GM21528 (cell line): ENCODE measurements around the gene KDM2A.
"Not testable (repeated sequence)": the region's sequence is repeated elsewhere in the genome, so short reads cannot be mapped to it uniquely, and the experiment has no call there.

ENCODE experiments used
- ATAC-seq: cut with Tn5 transposase; IDR thresholded peaks from one replicate; pipeline ENCODE4 v1.9.1; 2021; ENCODE audit warnings: mild to moderate bottlenecking, moderate library complexity; ENCODE audit not compliant: unreplicated experiment, low FRiP score

KDM2A gene

DNA sequence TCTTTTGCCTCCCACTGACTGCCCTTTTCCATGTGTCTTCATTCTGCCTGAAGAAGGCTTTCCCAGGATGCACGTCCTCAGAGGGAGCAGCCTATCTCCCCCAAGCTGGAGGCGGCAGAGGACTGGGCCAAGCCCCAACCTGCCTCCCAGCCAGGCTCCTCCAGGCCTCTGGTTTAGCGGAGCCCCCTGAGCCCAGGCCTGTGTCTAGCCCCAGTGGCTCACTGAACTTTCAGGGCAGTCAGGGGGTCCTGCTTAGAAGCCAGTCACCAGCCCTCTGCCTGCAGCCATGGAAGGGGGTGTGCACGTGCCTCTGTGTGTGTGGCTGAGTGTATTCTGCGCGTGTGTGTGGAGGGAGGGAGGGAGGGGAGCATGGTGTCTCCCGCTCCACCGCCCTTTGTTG is 136.8 kb downstream of the KDM2A start:
- no peak for ATAC-seq

DNA sequence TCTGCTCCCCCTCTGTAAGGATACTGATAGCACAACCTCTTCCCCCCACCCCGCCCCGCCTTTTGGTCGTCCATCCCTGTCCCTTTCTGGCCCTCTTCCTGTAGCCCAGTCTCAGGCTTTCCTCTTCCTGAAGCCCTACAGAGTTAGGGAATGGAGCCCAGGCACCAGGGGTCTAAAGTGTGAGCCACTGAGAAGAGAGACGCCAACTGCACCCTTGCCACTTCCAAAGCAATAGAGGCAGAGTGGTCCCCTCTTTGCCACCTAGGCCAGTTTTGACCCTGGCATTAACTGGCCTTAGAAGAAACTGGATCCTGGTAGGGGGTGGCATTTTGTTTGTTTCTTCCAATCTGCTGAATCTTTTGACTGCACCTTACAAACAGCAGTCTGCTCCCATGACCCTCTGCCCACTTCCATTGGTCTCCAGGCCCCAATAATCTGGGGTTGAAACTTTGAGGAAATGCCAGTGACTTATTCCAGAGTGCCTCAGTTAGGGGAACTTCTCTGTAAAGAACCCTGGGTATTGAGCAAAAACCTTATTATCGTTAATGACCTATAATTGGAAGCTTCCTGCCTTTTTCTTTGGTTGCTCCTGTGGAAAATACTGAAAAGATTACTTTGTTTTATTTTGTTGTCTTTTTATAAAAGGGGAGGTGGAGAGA is 137.5 kb downstream of the KDM2A start:
- no peak for ATAC-seq

DNA sequence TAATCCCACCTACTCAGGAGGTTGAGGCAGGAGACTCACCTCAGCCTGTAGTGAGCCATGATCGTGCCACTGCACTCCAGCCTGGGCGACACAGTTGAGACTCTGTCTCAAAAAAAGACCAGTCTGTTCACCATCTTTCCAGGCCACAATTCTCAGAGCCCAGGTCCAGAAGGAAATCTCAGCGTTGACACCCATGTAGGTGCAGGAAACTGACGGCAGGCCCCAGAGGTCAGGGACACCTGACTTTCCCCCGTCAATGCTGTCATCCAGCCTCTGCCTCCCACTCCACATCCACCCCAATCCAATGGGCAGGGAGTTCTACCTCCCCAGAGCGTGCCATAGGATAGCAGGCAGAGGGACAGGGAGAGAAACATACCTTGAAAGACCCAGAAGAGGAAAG is 141.3 kb downstream of the KDM2A start:
- no peak for ATAC-seq

DNA sequence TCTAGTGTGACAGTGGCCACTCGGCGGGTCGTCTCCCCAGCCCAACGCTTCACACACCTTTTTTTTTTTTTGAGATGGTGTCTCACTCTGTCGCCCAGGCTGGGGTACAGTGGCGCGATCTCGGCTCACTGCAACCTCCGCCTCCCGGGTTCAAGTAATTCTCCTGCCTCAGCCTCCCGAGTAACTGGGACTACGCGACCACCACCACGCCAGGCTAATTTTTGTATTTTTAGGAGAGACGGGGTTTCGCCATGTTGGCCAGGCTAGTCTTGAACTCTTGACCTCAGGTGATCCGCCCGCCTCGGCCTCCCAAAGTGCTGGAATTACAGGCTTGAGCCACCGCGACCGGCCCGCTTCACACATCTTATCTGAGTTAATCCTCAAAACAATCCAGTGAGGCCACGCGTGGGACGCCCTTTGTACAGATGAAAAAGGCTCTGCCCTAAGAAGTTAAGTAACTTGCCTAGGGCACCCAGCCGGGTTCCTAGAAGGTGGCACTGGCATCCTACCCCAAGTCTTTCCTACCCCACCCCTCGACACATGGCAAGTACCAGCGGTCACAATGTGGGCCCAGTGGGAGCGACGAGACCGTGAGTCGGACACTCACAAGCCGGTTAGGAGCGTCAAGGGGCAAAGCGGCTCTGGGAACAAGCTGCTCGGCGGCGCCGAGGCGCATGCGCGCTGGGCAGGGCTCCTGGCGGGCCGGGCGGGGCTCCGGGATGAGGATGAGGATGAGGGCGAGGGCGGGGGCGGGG is 142.0 kb downstream of the KDM2A start:
- ATAC-seq = not testable (repeated sequence)

DNA sequence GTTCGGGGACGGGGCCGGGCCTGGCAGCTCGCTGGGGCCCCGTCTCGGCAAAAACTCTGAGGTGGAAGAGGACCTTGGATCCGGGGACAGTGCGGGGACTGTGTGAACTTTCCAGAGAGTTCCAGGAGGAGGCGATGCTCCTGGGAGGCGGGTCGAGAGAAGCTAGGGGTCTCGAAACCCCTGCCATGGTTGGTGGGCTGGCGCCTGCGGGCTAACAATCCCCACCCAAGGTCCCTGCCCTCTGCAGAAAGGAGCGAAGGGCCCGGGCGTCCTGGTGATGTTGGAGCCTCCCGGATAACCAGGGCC is 142.5 kb downstream of the KDM2A start:
- ATAC-seq = no peak

DNA sequence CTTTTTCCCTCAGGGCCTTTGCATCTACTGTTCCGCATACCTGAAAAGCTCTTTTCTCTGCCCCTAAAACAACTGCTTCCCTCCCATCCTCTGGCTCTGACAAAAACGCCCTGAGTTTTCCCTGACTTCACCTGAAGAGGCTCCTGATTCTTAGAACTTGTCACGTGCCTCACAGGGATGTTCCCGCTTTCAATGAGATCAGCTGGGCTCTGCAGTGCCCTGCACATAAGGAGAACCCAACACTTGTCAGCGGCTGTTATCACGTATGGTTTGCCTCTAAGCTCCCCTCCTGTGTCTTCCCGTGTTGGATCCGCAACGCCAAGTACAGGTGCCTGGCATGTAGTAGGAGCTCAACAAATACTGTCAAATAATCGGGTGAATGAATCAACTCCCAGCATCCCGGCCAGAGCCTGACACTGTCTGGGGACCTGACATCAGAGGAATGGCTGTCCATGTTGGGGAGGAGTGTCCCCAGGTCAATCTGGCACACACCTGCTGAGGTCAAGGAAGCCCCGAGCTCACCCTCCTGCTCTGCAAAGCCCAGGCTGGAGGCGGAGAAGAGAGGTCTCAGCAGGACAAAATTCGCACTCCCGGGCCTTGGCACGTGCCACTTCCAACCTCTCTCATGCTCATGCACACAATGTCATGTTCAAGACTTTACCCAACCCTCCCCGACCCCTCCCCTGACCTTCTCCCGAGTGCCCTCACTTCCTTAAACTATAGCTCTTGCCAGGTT is 143.1 kb downstream of the KDM2A start:
- ATAC-seq = no peak

DNA sequence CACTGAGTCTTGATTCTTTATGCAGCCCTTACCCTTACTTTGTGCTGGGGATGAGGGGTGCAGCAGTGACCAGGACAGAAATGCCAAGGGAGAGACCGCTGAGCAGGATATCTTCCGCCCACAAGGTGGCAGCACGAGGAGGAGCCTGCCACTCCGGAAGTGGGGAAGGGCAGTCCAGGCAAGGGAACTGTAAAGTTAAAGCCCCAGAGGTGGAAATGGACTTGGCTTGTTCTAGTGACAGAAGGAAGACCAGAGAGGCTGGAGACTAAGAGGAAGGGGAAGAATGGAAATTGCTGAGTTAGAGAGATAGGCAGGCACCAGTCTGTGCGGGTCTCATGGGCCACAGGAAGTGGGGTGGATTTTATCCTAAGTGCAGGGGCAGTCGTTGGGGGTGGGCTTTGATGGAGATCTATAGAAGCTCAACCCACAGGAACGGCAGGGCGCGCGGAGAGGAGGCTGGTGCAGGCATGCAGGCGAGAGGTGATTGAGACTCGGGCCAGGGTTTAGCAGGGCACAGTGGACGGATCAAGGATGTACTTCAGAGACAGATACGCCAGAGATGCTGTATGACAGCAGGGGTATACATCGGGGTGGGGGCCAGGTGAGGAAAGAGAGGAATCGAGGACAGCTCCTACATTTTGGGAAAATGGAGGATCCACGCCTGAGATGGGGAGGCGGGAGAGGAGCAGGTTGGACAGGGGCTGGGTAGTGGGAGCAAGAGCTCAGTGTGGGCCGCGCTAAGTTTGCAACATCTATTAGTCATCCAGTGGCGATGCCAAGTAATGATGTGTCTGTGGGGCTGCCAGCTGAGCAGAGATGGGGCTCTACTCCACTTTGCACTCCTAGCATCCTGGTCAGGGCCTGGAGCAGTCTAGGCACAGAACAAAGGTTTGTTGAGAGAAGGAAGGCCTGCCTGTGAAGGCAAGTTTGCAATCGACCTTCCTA is 143.9 kb downstream of the KDM2A start:
- no peak for ATAC-seq

DNA sequence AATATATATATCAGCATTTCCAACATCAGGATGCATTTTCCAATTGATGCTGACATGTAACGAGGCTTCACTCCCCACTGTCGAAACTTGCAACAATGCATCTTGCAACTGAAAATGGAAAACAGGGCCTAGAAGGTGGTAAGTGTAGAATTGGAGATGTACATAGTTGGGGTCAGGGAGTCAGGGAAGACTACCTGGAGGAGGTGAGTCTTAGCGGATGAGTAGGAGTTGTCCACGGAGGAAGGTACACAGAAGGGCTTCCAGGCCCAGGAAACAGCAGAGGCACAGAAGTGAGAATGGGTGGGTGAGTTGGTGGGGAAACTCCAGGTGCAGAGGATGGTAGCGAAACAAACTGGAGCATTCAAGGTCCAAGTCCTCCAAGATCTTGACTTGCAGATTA is 145.2 kb downstream of the KDM2A start:
- no peak for ATAC-seq

DNA sequence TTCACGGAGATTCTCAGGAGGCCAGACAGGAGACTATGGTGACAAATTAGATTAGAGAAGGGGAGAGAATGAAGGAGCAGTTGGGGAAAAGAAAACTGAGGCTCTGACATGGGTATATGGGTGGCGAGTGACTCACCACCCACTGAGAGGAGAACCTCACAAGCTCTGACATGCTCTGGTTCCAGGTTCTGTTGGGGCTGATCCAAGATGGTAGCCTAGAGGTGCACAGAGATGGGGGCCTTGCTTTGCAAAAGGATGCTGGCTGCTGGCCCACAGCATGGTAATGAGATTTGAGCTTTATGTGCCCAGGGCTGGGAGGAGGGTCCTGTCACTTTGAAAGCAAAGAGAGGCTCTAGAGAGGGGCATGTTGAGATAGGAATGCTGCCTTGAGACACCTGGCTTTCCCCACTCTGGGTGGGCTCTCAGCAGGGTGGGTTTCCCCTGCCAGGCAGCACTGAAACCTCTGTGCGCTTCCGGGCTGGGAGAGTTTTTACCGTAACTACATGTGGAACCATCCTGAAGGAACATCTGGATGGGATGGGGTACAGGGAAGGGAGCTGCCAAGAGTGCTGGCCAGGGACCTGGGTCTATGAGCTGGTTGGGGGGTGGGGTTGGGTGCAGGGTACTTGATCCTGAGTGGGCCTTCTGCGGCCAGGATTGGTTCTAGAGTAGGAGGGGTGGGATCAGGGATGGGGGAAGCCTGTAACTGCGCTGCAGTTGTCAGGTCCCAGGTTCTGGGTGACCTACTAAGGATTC is 146.0 kb downstream of the KDM2A start:
- ATAC-seq = no peak

DNA sequence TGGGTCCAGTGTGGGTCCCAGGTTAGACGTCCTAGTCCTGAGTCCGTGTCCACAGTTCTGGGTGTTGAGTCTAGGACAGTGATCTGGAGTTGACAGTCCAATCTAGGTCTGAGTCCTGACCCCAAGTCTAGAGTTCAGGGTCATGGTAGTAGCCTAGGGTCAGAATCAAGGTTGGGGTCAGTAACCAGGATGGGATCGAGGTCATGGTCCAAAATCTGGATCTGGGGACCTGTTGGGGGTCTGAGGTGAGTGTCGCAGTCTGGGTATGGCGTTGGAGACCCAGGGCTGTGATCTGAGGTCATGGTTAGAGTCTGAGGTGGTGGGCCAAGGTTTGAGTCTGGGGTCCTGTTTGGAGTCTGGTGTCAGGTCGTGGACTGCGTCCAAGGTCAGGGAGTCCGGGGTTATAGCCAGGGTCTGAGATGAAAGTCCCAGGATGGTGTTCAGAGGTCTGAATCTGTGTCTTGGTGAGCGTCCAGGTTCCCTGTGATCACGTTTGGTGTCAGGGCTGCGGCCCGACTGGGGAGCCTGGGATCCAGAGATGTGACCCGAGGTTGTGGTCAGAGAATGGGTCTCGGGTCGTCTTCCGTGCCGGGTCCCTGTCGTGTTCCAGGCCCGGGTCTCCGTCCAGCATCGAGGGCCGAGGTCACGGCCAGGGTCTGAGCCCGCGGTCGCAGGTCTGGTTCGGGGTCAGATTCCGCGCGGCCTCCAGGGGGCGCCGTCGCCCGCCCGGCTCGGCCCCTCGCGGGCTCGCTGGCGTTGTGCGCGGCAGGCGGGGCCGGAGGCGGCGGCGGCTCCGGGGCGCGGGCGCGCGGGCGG is 146.8 kb downstream of the KDM2A start:
- no peak for ATAC-seq

DNA sequence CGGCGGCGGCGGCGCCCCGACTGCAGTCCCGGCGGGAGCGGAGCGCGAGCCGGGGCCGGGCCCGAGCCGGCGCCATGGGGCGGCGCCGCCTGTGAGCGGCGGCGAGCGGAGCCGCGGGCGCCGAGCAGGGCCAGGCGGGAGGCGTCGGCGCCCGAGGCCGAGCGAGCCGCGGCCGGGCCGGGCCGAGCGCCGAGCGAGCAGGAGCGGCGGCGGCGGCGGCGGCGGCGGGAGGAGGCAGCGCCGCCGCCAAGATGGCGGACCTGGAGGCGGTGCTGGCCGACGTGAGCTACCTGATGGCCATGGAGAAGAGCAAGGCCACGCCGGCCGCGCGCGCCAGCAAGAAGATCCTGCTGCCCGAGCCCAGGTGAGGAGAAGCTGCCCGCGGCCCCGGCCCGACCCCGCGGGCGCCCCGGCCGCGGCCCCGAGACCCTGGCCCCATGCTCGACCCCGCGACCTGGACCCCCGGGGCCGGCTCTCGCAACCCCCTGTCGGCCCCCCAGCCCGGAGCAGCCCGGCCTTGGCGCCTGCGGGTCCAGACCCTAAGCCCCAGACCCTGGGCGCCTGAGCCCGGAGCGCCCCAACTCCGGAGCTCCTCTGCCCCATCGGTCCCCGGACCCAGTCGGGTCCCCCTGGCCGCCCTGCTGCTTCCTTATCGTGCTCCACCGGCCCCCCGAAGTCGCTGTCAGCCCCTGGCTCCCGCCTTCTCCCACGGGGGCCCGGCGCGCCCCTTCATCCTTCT is 147.6 kb downstream of the KDM2A start, which contains the start of gene GRK2:
GRK2 (plus strand) TSS at position 25 of the 739 bp plus-strand sequence; CDS start at position 252, 227 bp downstream.
- ATAC-seq = no peak

DNA sequence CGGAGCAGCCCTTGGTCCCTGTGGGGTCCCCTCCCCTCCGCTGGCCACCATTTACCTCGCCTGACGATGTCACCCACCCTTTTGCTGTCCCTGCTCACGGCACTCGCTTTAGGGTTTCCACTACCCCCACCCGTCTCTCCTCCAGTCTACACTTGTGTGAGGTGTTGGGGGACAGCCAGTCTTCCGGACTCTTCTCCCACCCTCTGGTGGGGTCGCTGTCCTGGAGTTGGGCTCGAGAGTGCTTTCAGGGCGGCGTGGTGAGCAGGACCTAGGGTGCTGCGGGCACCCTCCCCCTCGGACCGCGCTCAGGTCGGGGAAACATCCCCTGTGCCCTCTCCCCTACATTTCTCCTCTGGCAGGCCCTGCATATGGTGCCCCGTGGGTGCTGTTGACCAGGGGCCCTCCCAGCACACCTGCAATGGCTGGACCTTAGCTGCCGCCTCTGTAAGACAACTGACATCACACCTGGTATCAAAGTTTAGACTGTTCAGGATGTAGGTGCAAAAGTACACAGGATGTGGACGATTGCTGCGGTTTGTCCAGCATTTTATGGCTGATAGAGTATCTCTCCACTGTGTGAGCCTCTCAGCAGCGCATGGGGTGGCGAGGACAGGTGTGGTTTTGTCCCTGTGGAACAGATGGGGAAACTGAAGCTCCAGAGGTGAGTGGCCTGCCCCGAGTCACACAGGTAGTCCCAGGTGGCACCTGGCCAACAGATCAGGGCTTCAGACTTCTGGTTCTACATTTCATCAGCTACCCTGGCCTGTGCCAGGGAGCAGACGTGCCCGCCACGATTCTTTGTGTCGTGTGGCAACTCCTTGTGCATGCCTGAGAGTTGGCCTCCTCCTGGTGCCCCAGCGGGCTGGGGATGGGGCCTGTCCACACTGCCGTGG is 148.4 kb downstream of the KDM2A start:
- no peak for ATAC-seq

DNA sequence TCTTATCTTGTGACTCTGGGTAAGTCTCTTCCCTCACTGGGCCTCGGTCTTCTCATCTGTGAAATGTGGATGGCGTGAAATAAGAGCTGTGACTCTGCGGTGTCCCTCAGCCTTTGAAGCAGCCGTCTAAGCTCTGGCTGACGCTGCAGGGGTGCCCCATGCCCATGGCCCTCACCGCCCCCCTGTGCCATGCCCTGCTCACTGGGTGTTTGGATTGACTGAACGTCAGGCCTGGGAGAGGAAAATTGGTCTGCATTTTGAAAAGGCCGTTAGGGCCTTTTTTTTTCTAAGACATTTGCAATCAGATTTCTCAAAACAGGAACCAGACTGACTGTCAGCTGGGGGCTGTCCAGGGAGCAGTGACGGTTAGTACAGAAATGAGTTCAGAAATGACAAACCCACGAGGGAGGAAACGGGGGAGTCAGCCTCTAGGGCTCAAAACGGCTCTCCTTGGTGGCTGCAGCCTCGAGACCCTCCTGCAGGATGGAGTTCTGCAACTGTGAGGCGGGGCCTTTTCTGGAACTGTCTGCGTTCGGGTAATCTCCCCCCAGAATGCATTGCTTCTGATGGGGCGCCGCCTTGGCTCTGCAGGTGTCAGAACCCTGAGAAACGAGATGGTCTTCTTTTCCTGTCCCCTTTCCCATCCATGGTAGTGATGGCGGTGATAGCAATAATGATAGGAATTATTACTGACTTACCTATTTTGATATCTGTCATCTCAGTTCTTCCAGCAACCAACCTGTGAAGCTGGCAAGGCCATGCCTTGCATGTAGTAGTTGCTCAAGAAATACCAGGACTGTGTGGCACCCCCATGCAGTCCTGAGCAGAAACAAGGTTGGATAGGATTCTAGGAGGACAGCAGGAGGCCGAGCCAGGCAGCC is 149.3 kb downstream of the KDM2A start:
- ATAC-seq = no peak

DNA sequence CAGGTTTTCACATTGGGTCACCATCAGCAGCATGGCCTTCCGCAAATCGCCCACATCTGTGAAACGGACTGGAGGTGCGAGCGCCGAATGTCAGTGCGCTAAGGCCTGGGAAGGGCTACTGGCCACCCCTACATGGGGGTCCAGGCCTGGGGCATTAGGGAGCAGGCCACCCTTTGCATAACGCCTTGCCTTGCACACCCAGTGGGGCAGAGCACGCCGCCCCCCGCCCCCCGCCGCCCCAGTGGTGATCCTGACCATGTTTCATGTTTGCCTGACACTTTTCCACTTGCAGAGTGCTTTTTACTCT is 149.9 kb downstream of the KDM2A start:
- ATAC-seq = no peak

DNA sequence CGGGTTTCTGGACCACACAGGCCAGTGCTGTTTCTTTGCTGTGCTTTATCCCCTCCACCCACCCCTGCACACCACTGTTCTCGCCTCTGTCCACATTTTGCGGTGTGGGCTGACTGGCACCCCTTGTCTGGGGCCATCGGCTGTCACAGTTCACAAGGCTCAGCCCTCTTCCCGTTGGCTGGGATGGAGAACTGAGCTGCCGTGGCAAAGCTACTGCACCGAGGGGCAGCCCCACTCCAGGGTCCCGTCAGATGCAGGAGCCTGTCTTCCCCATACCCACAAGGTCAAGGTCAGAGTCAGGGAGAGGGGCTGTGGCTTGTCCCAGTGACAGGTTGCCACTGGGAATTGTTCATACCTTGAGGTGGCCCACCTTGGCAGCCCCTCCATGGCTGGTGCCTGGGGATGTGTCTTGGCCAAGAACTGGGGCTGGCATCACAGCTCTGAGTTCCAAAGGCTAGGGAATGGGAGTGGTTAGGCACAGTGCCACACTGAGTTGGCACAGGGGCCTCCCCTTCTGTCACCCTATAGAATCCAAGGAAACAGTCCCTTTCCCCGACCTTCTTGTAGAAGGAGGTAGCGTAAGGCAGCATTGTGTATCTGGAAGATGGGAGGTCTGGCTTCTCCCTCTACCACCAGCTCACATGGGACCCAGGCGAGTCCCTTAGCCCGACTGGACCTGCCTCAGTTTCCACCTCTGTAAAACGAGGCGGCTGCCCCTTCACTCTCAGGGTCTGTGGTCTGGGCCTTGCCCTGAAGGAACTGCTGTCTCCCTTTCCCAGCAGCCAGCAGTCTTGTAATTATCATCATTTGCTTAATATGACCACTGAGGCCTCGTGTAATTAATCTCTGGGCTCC is 150.6 kb downstream of the KDM2A start:
- ATAC-seq = no peak
